ENCODE data around the gene DCXR.

The DCXR gene

GRCh38 chr17:82076018-82076784 is 38.7 kb upstream of the DCXR start:
- DNase-seq (ENCODE audit: low read depth, low spot score) = no peak

GRCh38 chr17:82073446-82073845 is 35.9 kb upstream of the DCXR start:
- DNase-seq (ENCODE audit: low read depth, low spot score) = no peak
- no peak overlapping the region for H3K4me3 ChIP-seq (ENCODE audit: low read length)

More at GRCh38 chr17:82076018-82076784, 38.7 kb upstream of the DCXR start:
- no peak overlapping the region for H3K4me3 ChIP-seq (ENCODE audit: low read length)

DNA sequence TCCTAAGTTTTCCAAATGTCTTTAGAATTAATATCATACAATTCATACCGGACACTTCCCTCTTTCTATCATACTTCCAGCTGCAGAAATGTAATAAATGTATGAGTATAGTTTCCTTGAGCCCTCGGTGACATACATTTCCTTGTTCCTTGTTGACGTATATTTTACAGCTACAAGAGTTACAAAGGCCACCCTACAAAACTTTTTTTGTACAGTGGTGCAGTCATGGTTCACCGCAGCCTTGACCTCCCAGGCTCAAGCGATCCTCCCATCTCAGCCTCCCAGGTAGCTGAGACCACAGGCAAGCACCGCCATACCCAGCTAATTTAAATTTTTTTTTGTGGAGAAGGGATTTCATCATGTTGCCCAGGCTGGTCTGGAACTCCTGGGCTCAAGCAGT is 35.3 kb upstream of the DCXR start:
- H3K4me3 ChIP-seq (ENCODE audit: low read length) = no peak overlapping the region
- no peak for DNase-seq (ENCODE audit: low read depth, low spot score)

- H3K4me3 ChIP-seq (ENCODE audit: low read length) = no peak overlapping the region
These were observed 33.1 kb upstream of the DCXR start for GRCh38 chr17:82070611-82071010.

GRCh38 chr17:82065638-82066303 is 28.3 kb upstream of the DCXR start, which contains the start of gene DUS1L:
TSS of gene DUS1L (minus strand) at chr17:82065804. CDS start at chr17:82065059, 745 bp downstream.
- DNase-seq (ENCODE audit: low read depth, low spot score) = peak; percentile 41
- H3K4me3 ChIP-seq (ENCODE audit: low read length) = peak within 1 kb of the TSS; percentile 84

More at GRCh38 chr17:82070611-82071010, 33.1 kb upstream of the DCXR start:
- DNase-seq (ENCODE audit: low read depth, low spot score) = no peak

GRCh38 chr17:82065193-82065637 is 27.7 kb upstream of the DCXR start:
- H3K4me3 ChIP-seq (ENCODE audit: low read length) = peak overlapping the region; percentile 84
- DNase-seq (ENCODE audit: low read depth, low spot score) = no peak

DNA sequence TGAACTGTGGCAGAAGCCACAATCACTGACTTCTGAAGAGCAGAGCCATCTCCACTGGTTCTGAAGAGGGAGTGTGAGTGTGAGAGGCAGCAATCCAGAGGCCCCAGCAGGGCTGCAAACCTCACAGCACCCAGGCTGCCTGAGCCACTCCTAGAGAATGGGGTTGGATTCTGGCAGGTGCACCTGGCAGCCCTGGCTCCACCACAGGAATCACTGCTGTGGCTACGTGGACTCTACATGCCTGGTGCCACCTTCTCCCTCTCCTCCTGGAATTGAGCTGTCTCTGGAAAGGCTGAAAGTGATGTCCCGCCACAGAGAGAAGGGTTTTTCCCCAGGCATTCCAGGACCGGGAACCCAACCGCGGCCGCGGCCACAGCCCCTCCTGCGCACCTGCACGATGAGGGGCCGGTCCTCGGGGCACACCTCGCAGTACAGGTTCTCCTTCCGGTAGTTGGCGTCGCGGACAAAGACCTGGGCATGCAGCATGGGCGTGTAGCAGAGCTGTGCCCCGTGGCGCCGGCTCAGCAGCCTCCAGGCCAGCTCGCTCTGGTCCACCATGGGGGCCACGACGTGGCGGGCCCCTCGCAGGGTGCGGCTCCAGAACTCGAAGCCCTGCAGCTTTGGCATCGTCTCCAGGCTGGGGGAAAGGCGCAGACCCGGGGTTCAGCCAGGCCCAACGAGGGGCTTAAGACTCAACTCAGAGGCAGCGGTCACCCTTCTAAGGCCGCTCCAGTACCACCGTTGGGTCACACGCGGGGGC is 27.1 kb upstream of the DCXR start:
- DNase-seq (ENCODE audit: low read depth, low spot score) = no peak
- peak overlapping the region; percentile 84 for H3K4me3 ChIP-seq (ENCODE audit: low read length)

- DNase-seq (ENCODE audit: low read depth, low spot score) = no peak
- peak overlapping the region; percentile 84 for H3K4me3 ChIP-seq (ENCODE audit: low read length)
These were observed 26.2 kb upstream of the DCXR start for GRCh38 chr17:82063424-82064415.

GRCh38 chr17:82062984-82063368 is 25.5 kb upstream of the DCXR start:
- DNase-seq (ENCODE audit: low read depth, low spot score) = no peak
- H3K4me3 ChIP-seq (ENCODE audit: low read length) = no peak overlapping the region

DNA sequence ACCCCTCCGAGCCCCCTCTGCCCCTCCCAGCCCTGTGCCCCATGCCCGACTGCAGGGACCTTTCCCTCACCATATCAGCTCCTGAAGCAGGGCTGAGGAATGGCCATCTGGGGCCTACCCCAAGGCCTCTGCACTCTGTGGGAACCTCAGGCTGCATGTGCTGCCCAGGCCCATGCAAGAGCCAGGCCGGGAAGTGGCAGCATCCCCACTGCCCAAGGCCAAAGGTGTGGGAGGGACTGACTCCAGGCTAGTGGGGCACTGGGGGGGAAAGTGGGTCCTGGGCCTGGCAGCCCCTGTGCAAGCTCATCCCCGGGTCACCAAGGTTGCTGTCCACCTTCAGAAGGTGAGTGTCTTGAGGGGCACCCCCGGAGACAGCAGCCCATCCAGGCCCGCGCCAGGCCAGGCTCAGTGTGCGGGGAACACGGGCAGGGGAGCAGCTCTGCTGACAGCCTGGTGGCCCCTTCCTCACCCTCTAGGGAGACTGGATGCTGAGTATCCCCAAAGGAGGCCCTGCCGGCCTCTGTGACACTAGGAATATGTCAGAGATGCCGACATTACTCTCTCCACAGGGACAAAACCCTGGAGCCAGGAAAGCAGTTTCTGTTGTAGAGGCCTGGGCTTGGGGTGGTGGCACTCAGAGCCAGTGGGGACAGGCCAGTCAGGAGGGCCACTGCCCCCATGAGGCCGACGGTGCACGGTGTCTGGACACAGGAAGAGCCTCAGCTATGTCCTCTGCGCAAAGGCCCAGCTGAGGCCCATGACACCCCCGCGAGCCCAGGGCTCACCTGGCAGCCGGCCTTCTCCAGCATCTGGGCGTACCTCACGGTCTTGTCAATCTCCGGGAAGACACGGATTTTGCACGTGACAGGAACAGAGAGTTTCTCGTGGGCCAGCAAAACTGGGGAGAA is 24.8 kb upstream of the DCXR start:
- no peak overlapping the region for H3K4me3 ChIP-seq (ENCODE audit: low read length)
- no peak for DNase-seq (ENCODE audit: low read depth, low spot score)

- no peak for DNase-seq (ENCODE audit: low read depth, low spot score)
- H3K4me3 ChIP-seq (ENCODE audit: low read length) = no peak overlapping the region
These were observed 23.8 kb upstream of the DCXR start for GRCh38 chr17:82061047-82061925.

DNA sequence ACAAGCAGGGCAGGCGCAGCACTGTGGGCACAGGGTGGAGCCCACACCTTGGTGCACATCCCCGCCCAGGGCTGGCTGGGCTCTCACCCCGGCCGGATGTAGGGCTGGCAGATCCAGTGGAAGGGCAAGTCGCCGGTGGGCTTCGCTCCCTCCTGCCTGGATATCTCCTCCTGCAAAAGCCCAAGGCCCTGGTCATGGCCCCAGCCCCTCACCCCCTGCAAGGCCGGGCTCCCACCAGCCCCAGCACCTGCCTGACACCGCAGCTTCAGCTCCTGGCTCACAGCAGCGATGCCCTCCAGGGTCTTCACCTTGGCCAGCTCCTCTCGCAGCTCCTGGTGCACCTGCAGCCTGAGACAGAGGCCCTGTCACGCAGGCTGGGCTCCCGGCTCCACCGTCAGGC is 23.1 kb upstream of the DCXR start:
- DNase-seq (ENCODE audit: low read depth, low spot score) = no peak
- no peak overlapping the region for H3K4me3 ChIP-seq (ENCODE audit: low read length)

- no peak for DNase-seq (ENCODE audit: low read depth, low spot score)
- H3K4me3 ChIP-seq (ENCODE audit: low read length) = no peak overlapping the region
These were observed 22.5 kb upstream of the DCXR start for GRCh38 chr17:82060001-82060380.

DNA sequence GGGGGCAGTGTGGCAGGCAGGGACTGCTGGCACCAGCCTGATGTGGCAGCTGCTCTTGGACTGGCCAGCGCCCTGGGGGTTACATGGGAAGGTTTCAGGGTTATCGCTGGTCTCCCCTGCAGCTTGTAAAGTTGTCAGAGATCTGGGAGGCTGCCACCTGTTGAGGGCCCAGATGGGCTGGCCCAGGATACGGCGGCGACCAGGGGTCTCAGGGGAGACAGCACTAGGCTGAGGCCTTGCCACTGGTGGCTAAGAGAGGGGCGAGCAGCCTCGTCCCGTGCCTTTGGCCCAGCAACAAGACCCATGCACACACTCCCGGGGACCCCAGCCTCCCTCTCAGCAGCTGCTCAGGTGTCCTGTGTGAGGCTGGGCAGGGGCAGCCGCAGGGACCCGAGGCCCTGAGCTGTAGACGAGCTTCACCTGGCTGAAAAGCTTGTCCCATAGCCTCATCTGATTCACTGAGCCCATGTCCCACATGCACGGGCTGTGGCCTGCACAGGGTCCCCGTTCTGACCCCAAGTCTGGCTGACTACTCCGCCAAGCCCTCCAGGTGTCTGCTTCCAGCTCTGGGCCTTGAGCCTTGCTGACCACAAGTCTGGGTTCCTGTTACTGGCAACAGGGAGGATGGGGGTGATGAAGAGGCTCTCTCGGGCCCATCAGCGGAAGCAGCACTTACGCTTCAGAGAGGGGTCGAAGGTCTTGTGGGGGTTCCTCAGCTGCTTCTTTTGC is 21.9 kb upstream of the DCXR start:
- no peak for DNase-seq (ENCODE audit: low read depth, low spot score)
- no peak overlapping the region for H3K4me3 ChIP-seq (ENCODE audit: low read length)

GRCh38 chr17:82058855-82059249 is 21.4 kb upstream of the DCXR start:
- no peak for DNase-seq (ENCODE audit: low read depth, low spot score)

DNA sequence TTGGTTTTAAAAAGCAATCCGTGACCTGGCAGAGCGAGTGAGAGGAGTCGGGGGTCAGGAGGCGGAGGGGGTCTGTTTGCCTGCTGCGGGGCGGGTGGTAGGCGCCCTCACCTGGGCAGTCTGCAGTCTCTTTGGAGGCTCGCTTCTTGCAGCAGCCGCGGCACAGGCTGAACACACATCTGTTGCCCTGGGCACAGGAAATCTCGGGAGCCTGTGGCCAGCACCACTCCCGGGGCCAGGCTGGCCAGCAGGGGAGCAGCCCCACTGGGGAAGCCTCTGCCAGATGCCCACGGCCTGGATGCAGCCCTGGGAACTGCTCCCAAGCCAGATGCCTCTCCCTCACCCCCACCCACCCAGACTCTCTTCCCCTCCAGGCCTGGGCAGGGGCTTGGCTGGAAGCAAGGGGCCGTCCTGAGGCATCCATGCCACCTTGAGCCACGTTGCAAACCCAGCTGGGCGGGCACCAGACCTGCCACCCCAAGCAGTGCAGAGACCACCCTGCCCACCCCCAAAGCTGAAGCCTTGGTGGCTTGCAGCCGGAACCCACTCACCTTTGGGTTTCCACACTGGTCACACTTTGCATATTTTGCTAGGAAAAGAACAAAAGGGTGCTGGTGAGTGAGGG is 20.8 kb upstream of the DCXR start:
- DNase-seq (ENCODE audit: low read depth, low spot score) = no peak
- H3K4me3 ChIP-seq (ENCODE audit: low read length) = no peak overlapping the region

More at GRCh38 chr17:82058855-82059249, 21.4 kb upstream of the DCXR start:
- H3K4me3 ChIP-seq (ENCODE audit: low read length) = no peak overlapping the region

Data from Jurkat, Clone E6-1 (cell line).